ENCODE measurements around the gene CHST14.

The CHST14 gene

DNA sequence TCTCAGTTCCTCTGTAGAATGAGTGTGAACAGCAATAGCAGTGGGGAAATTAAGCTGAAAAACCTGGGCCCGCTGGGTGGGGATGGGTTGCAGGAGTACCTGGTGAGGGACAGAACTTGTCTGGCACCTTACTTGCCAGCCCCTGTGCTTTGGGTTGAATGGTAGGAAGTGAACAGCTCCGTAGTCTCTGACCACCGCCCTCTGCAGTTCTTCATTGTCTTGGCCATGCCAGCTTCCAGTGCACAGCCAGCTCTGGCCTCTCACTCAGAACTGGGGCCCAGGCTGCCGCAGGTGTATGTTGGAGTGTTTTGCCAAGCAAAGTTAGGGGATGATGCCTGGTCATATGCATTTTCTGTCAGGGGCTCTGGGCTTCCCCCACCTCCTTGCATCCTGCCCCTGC is 14.0 kb upstream of the CHST14 start:
- no peak for DNase-seq (ENCODE audit: low read depth)
- TF ChIP-seq, protein P1, sequence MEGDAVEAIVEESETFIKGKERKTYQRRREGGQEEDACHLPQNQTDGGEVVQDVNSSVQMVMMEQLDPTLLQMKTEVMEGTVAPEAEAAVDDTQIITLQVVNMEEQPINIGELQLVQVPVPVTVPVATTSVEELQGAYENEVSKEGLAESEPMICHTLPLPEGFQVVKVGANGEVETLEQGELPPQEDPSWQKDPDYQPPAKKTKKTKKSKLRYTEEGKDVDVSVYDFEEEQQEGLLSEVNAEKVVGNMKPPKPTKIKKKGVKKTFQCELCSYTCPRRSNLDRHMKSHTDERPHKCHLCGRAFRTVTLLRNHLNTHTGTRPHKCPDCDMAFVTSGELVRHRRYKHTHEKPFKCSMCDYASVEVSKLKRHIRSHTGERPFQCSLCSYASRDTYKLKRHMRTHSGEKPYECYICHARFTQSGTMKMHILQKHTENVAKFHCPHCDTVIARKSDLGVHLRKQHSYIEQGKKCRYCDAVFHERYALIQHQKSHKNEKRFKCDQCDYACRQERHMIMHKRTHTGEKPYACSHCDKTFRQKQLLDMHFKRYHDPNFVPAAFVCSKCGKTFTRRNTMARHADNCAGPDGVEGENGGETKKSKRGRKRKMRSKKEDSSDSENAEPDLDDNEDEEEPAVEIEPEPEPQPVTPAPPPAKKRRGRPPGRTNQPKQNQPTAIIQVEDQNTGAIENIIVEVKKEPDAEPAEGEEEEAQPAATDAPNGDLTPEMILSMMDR (conservative IDR thresholded peaks at IDR 0.05; ENCODE audit: low read depth, low read length) = no peak
- H3K4me3 ChIP-seq (ENCODE audit: low read length) = no peak overlapping the region

DNA sequence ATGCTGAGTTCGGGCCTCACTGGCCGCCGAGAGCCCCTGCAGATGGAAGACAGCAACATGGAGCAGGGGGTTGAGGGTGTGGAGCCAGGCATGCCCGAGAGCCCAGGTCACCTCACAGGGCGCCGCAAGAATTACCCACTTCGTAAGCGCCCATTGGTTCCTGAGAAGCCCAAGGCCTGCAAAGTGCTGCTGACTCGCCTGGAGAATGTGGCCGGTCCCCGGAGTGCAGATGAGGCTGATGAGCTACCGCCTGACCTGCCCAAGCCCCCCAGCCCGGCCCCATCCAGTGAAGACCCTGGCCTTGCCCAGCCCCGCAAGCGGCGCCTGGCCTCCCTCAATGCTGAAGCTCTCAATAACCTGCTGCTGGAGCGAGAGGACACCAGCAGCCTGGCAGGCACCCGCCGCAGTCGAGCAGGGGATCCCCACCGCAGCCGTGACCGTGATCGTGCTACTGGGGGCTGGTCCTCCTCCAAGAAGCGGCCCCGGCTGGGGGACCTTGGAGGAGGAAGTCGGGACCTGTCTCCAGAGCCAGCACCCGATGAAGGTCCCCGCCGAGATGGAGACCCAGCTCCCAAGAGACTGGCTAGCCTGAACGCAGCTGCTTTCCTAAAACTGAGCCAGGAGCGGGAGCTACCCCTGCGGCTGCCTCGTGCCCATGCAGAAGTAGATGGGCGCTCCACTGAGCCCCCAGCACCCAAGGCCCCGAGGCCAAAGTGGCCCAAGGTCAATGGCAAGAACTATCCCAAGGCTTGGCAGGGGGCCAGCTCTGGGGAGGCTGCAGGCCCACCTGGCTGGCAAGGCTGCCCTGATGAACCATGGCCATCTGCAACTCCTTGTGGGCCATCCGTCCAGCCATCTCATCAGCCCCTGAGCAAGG is 12.1 kb upstream of the CHST14 start:
- TF ChIP-seq, protein P1 (conservative IDR thresholded peaks at IDR 0.05; ENCODE audit: low read depth, low read length) = no peak
- no peak for DNase-seq (ENCODE audit: low read depth)
- H3K4me3 ChIP-seq (ENCODE audit: low read length) = no peak overlapping the region

DNA sequence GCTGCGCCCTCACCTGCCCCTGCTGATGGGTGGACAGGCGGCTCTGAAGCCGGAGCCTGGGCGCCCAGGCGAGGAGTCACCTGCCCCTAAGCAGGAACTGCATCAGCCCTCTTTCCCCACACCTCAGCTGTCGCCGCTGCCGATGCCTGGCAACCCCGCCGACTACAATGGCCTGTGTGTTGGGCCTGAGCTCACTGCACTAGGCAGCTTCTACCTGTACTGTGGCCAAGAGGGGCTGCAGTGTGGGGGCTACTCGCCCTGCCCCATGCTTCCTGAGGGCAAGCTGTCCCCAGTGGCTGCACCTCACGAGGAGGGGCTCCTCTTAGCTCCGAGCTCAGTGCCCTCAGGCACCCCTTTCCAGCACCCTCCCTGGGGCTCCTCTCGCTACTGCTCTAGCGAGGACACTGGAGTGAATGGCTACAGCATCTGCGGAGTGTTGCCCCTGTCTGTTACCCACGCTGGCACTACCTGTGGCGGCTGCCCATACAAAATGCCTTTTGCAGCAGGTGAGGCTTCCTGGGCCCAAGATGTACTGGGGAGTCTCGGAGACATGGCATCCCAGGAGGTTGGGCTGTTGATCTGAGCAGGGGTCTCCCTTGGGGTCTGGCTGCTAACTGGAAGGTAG is 11.3 kb upstream of the CHST14 start:
- TF ChIP-seq, protein P1 (conservative IDR thresholded peaks at IDR 0.05; ENCODE audit: low read depth, low read length) = no peak
- no peak for DNase-seq (ENCODE audit: low read depth)
- H3K4me3 ChIP-seq (ENCODE audit: low read length) = no peak overlapping the region

DNA sequence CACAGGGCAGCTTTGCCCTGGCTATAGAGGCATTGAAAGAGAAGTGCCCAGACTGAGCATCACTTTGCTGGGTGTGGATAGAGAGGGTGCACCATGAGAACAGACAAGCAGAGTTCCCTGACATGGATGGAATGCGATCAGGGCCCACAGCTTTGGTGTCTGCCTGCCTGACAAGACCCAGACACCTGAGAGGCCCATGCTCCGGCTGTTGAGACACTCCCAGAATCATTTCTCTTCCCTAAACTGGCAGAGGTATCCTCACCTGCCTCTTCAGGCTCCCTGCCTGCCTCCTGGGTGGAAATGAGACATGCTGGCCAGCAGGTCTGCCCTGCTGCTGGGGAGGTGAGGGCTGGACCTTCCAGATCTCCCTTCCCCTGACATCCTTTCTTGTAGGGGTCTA is 10.4 kb upstream of the CHST14 start:
- TF ChIP-seq, protein P1 (conservative IDR thresholded peaks at IDR 0.05; ENCODE audit: low read depth, low read length) = no peak
- H3K4me3 ChIP-seq (ENCODE audit: low read length) = no peak overlapping the region
- DNase-seq (ENCODE audit: low read depth) = no peak

DNA sequence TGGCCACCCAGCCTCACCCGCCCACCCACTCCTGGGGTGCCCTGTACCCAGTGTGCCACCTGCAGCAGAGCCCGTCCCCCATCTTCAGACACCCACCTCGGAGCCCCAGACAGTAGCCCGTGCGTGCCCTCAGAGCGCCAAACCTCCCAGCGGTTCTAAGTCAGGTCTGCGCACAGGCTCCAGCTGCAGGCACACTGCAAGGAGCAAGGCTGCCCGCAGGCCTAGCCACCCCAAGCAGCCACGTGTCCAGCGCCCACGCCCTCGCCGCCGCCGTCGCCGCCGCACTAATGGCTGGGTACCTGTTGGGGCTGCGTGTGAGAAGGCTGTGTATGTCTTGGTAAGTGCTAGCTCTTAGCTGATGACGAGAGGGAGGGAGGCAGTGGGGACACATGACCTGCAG is 8.8 kb upstream of the CHST14 start:
- DNase-seq (ENCODE audit: low read depth) = no peak
- H3K4me3 ChIP-seq (ENCODE audit: low read length) = no peak overlapping the region
- TF ChIP-seq, protein P1 (conservative IDR thresholded peaks at IDR 0.05; ENCODE audit: low read depth, low read length) = no peak

DNA sequence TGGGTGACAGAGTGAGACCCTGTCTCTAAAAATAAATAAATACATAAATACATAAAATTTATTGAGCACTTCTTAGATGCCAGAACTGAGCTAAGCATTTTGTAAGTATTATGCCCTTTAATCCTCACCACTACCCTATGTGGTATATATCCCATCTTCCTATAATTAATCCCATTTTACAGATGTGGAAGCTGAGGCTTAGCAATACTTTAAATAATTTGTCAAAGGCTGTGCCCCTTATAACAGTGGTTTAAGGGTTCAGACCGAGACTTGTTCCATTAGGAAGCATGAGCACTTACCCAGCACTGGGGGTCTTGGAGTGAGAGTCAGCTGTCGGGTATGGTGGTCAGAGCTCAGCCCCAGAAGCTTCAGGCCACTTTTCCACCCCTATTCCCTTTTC is 7.5 kb upstream of the CHST14 start:
- DNase-seq (ENCODE audit: low read depth) = no peak

More for the DNA sequence above, 7.5 kb upstream of the CHST14 start:
- TF ChIP-seq, protein P1 (conservative IDR thresholded peaks at IDR 0.05; ENCODE audit: low read depth, low read length) = no peak
- H3K4me3 ChIP-seq (ENCODE audit: low read length) = no peak overlapping the region
